Measurements from ENCODE around the gene ASB10.

Gene ASB10

GRCh38 chr7:151210087-151210854 is 23.2 kb upstream of the ASB10 start, which contains the start of gene H2BK1:
Gene H2BK1, minus strand, starts transcription at chr7:151210488. Its CDS starts 170 bp downstream, at chr7:151210318.
- no peak for DNase-seq (ENCODE audit: low read depth in 4 of 4, low spot score in 1 of 4)

DNA sequence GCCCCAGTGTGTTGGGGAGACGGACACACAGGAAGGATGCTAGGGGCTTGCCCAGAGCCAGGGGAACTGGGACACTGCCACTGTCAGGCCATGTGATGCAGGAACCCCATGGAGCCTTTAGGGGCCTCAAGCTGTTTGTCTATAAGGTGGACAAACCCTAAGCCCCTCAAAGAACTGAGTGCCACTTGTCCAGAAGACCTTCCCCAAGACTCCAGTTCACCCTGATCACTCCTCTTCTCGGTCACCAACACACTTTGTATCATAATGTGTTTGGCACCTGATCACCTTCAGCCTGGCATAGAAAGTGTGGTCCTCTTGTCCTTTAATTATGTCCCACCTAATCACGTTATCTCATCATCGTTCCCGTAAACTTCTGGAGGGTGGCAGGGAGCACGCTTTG is 22.5 kb upstream of the ASB10 start:
- no peak for DNase-seq (ENCODE audit: low read depth in 4 of 4, low spot score in 1 of 4)

DNA sequence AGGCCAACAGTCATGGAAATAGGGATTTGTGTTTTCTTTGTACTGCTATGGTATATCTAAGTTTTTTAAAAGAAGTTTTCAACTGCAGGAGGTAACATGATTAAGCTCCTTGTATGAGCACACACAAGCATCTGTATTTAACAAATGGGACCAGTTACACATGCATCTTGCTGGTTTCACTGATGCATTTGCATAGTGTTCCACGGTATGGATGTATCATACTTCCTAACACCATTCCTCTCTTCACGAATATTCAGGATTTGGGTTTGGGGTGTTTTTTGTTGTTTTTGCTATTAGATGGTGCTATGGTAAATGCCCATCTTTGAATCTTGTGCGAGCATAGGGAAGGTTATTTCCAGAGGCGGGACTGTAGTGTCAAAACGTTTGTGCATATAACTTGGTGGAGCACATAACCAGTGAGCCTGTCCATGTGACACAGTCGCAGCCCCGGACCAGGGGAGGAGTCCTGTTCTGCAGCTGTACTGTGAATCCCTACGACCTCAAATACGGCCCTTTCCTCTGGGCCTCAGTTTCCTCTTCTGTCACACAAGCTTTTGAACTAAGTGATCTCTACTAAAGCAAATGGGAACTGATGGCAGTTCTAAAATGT is 21.3 kb upstream of the ASB10 start:
- no peak for DNase-seq (ENCODE audit: low read depth in 4 of 4, low spot score in 1 of 4)

DNA sequence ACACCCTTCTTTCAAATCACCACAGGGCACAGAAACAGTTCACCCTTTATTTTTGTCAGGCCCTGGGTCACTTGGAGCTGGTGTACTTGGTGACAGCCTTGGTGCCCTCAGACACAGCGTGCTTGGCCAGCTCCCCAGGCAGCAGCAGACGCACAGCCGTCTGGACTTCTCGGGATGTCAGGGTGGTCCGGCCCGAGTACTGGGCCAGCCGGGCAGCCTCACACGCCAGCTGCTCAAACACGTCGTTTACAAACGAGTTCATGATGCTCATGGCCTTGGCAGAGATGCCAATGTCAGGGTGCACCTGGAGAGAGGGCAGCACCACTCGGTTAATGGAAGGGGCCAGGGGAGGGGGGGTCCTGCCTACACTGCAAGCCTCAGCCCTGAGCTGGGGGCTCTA is 20.8 kb upstream of the ASB10 start:
- no peak for DNase-seq (ENCODE audit: low read depth in 4 of 4, low spot score in 1 of 4)

- DNase-seq (ENCODE audit: low read depth in 4 of 4, low spot score in 1 of 4): no peak
These were observed 20.3 kb upstream of the ASB10 start for GRCh38 chr7:151207315-151207714.

DNA sequence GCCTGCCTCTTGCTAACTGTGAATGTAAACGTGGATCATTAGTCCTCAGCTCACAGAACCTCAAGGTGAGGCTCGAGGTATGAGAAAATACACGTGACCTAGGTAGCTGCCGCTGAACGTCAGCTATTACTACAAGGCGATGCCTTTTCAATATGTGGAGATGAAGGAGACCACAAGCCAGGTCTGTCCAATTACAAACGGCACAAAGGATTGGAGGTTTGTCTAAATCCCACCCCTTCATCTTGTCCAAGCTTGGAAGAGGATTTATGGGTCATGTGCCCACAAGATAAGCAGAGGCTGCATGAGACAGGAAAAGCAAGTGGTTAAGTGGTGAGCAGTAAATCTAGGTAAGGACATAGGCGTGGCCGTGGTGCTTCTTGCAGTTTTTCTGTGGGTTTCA is 19.9 kb upstream of the ASB10 start:
- DNase-seq (ENCODE audit: low read depth in 4 of 4, low spot score in 1 of 4): no peak

GRCh38 chr7:151205730-151206129 is 18.7 kb upstream of the ASB10 start:
- DNase-seq (ENCODE audit: low read depth in 4 of 4, low spot score in 1 of 4): no peak

- DNase-seq (ENCODE audit: low read depth in 4 of 4, low spot score in 1 of 4): no peak
These were observed 17.5 kb upstream of the ASB10 start for GRCh38 chr7:151204383-151205032.

DNA sequence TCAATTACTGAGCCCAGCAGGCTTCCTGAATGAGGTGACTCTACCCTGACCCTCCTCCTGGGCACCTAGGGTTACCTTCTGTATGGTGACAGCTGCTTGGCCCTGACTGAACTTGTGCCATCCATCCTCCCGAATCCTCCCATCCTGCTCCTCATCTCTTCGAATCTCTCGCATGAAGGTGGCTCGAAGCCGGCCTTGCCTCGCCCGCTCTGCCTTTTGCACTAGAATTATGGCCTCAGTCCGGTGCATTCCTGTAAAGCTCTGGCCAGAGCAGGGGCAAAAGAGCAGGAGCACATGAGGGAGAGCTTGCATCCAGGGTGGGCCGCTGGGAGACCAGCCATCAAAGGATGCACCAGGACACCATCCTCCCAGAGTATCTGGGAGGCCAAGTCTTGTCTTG is 15.8 kb upstream of the ASB10 start:
- no peak for DNase-seq (ENCODE audit: low read depth in 4 of 4, low spot score in 1 of 4)

GRCh38 chr7:151201751-151202150 is 14.7 kb upstream of the ASB10 start:
- no peak for DNase-seq (ENCODE audit: low read depth in 4 of 4, low spot score in 1 of 4)

- DNase-seq (ENCODE audit: low read depth in 4 of 4, low spot score in 1 of 4): no peak
These were observed 14.3 kb upstream of the ASB10 start for GRCh38 chr7:151201344-151201743.

DNA sequence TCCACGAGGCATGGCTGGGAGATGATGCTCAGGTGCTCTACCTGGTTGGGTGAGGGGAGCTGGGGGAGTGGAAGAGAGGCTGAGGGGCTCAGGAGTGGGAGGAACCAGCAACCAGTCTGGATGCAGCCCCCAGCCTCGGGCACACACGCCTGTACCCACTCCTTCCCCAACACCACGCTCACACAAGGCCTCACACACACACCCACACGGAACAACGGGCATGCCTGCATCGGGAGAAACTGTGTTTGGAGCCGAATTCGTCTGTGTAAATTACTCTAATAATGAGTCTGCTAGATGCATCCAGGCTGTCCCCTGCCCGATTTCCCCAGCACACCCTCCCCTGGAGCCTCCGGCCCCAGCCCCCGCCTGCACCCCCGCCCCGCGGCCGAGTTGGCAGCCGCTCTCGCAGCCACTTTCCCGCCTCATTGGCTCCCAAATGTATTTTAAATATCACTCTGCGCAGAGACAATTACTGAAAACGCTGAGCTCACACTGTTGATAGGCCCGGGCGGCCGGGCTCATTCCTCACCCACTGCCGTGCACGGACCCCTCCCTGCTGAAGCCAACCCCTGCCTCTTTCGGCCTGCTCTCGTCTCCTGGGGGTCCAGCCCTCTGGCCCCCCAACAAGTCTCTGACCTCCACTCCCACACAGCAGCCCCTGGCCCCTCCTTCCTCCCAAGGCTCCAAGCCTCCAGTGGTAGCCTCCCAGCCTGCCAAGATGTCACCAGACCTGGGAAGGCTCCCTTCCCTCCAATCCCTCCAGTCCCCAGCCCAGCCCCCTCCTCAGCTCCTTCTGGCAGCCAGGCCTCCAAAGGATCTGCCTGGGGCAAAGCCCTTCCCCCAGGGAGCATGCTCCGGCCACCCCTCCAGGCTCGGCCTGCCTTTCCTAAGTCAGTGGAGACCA is 12.1 kb upstream of the ASB10 start:
- no peak for DNase-seq (ENCODE audit: low read depth in 4 of 4, low spot score in 1 of 4)

DNA sequence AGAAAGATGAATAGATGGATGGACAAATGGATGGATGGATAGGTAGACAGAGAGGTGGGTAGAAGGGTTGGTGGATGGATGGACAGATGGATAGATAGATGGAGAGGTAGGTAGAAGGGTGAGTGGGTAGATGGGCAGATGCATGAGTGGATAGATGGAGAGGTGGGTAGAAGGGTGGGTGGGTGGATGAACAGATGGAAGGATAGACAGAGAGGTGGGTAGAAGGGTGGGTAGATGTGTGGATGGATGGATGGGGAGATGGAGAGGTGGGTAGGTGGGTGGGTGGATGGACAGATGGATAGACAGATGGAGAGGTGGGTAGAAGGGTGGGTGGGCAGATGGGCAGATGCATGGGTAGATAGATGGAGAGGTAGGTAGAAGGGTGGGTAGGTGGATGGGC is 10.9 kb upstream of the ASB10 start:
- DNase-seq (ENCODE audit: low read depth in 4 of 4, low spot score in 1 of 4): no peak

GRCh38 chr7:151195616-151196450 is 8.8 kb upstream of the ASB10 start:
- DNase-seq (ENCODE audit: low read depth in 4 of 4, low spot score in 1 of 4): no peak

GRCh38 chr7:151194188-151194587 is 7.1 kb upstream of the ASB10 start:
- DNase-seq (ENCODE audit: low read depth in 4 of 4, low spot score in 1 of 4): no peak

DNA sequence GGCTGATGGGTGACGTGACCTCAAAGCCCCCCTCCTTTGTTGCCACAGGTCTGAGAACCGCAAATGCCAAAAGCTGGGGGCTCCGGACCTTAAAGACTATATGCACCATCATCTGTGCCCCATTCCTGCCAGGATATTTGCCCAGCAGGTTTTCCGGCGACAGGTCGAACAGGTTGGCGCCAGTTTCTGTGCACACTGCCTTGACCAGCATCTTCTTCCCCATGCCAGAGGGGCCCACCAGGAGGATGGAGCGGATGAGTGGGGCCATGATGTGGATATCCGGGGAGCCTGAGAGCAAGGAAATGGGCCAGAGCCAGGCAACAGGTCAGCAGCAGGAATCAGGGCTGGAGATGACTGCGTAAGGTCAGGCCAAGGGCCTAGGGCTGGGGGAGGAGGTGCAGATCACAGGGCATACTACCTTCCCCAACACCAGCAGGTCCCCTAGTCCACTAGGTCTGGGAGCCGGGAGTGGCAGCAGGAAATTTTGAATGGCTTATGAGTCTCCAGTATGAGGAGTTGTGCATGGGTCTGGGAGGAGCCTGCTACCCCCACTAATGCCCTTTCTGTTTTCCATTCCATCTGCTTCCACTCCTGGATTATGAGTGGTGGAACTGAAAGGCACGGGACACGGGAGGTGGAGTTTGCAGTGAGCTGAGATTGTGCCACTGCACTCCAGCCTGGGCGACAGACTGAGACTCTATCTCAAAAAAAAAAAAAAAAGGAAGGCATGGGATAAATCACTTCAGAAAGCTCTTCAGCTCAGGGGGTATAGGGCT is 6.3 kb upstream of the ASB10 start:
- no peak for DNase-seq (ENCODE audit: low read depth in 4 of 4, low spot score in 1 of 4)

- DNase-seq (ENCODE audit: low read depth in 4 of 4, low spot score in 1 of 4): no peak
These were observed 5.0 kb upstream of the ASB10 start for GRCh38 chr7:151192002-151192539.

DNA sequence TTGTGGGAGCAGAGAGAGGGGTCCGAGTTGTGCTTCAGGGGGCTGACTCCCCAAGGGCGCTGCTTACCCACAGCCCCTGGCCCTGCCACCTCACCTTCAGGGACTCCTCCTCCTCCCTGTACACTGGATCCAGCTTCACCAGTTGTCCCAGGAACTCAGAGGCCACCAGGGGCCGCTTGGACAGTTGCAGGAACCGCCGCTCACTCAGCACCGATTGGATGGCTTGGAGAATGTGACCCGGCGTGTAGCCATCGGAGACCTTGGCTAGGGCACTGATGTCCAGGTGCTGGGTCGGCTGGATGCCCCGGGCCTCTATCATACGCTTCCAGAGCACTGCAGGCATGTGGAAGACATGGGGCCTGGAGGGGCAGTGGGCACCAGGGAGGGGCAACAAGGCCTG is 4.5 kb upstream of the ASB10 start:
- DNase-seq (ENCODE audit: low read depth in 4 of 4, low spot score in 1 of 4): no peak

DNA sequence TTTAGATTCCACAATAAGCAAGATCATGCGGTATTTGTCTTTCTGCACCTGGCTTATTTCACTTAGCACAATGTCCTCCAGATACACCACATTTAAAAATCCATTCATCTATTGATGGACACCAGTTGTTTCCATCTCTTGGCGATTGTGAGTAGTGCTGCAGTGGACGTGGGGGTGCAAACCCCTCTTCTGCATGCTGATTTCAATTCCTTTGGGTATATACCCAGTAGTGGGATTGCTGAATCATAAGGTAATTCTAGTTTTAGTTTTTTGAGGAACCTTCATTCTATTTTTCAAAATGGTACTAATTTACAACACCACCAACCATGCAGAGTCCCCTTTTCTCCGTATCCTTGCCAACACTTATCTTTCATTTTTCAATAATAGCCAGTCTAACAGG is 2.0 kb upstream of the ASB10 start:
- DNase-seq (ENCODE audit: low read depth in 4 of 4, low spot score in 1 of 4): no peak

GRCh38 chr7:151188252-151188542 is 1.1 kb upstream of the ASB10 start:
- DNase-seq (ENCODE audit: low read depth in 4 of 4, low spot score in 1 of 4): no peak
